HG03575 (cell line): ENCODE results near the gene INHBA.

Experiments used
- ATAC-seq: cut with Tn5 transposase; IDR thresholded peaks from one replicate; pipeline ENCODE4 v1.9.1; 2021; ENCODE audit not compliant: unreplicated experiment, insufficient number of reproducible peaks, low FRiP score; ENCODE audit errors: extremely low read depth

INHBA gene

DNA sequence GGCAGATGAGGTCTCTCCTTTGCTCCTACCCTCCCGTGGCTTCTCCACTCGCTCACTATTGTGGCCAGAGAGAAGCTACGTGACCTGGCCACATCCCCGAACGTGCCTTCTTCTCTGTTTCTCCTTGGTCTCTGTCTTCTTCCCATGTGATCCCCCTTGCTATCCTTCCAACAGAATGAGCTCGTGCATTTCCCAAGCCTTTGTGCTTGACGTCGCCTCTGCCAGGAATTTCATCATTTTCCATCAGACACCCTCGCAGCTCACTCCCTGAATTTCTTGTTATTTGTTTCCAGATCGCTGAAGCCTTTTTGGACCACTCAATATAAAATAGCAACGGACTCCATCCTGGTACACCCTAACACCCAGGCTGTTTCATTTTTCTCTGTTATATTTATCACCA is 13.8 kb upstream of the INHBA start:
- no peak for ATAC-seq

DNA sequence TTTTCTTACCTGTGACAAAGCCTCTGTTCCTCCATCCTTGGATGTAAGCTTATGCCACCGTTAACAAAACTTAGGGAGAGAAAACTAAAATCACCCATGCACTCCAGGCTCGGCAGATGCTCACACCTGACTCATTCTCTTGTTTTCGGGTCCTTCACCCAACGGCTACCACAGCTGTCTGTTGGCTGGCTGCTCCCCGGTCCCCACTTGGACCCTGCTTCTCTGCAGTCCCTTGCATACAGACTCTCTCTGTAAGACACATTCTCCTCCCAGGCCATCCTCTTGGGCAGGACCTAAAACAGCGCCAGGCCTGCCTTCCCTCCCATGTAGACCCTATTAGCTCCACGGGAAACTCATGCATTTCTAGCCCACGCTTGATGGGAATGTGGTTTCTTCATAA is 12.1 kb upstream of the INHBA start:
- ATAC-seq: no peak

DNA sequence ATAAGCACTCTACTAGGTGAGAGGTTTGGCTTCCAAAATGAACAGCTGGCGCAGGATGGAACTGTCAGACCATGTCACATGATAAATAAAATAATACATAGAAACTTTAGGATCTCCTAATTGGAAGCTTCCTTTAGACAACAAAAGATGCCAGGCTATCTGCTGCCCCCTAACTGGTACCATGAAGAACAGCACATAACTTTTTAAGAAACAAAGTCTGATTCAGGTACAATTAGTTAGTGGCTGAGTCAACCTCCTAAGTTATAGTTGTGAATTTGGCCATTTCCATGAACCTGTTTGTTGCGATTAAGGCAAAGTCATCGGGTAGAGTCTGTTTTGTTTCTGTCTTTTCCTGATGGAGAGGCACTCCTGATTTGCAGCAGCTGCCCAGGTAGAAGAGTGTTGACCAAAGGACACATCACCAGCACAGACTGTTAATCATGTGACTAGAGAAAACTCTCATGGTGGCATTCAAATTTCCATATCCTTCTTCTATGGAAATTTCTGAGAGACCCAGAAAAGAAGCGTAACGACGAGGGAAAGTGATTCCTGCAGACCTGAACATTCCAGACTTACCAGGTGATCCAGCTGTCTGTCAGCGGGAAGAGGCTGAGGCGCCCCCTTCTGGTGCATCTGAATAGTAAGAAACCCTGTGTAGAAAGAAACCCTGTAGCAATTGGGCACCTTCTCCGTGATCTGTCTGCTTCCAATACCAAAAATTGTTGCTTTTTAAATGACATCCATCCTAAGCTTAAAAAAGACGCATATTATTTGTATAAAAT is 8.6 kb upstream of the INHBA start:
- no peak for ATAC-seq

DNA sequence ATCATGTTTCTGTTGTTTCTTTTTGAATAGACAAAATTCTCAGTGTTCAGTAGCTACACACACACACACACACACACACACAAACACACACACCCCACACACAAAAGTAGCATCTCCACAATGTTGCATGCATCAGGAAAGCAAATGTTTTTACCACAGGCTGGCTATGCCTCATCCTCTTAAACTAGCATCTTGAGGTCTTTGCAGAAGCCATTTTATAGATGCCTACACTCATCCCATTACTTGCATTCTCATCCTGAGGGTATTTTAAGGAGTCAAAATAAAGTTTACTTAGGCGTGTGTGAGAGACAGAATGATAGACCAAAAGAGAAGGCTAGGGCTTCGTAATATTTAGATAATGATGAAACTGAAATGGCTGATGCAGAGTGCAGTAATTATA is 7.9 kb upstream of the INHBA start:
- ATAC-seq: no peak

DNA sequence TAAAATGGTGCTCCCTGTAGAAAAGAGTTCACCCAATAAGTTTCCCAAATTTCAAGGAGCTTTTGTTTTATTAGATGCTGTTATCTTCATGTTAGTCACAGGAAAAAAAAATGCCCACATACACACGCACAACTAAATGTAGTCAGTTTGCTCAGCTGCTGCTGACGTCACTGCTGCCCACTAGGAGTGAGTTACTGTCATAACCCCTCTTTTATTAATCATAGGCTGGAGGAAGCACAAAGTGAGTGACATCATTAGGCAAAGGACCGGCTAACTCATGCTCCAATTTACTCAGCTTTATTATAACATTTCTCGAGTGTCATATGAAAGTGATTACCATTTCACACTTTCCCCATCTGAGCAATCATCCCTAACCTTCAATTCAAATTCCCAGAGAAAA is 6.7 kb upstream of the INHBA start:
- no peak for ATAC-seq

GRCh38 chr7:41708581-41709358 is 5.9 kb upstream of the INHBA start:
- no peak for ATAC-seq

DNA sequence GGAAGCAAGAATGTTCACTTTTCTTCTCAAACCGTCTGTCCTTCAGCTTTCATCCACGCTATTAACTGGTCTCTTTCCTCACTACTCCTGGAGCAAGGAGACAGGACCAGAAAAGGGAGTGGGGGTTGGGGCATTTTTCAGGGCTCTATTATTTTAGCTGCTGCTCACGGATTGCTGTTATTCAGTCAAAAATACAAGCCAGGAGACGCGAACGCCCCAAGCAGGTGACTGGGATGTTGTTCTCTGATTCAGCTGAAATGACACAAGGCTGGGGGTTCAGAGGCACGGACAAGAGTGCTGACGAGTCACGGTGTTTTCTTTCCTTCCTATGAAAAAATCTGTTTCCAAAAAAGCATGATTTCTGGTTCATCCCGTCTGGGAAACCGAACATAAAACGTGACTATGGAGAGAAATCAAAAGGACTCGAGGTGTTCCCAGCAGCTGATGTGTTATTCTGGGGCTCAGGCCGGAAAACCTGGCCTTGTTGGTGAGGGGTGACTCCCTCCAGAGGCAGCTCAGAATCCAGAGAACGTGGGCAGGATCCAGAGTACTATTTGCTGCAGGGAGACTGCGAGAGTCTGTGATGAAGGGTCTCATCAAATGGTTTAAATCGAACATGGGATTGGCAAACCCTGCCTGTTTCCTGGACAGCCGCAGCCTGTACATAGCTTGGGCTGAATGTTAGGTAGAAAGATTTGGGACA is 3.5 kb upstream of the INHBA start:
- no peak for ATAC-seq

DNA sequence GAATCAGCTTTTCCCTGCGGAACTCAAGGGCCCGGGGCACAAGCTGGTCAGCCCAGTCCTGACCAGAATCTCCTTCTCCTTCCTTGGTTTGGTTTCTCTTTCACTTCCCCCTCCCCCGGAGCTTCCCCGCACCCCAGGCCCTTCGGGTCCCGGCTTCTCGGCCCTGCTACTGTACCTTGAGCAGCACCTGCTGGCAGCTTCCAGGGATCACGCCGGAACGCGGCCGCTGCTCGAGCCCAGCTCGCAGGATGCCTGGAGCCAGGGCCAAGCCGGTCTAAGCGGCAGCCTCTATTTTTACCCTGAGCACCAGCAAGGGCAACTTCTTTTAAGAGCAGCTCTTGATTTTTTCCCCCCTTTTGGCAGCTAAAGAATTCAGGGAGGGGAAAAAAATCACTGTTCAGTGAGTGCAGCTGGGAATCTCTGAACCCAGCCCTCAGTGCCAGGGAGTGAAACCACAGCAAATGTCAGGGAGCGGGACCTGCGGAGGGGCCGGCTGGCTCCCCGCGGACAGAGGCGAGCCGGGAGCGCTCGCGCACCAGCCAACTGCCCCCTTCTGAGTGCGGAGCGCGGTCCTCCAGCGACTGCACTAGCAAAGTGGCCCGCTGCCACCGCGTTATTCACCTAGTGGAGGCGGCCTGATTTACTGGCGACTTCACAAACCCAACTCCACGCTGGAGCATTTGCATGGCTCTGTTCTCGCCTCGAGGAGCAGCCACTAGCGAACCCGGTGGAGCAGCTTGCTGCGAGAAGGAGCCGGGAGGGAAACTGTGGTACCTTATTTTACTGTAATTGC is 2.4 kb upstream of the INHBA start:
- ATAC-seq: peak; percentile 81

DNA sequence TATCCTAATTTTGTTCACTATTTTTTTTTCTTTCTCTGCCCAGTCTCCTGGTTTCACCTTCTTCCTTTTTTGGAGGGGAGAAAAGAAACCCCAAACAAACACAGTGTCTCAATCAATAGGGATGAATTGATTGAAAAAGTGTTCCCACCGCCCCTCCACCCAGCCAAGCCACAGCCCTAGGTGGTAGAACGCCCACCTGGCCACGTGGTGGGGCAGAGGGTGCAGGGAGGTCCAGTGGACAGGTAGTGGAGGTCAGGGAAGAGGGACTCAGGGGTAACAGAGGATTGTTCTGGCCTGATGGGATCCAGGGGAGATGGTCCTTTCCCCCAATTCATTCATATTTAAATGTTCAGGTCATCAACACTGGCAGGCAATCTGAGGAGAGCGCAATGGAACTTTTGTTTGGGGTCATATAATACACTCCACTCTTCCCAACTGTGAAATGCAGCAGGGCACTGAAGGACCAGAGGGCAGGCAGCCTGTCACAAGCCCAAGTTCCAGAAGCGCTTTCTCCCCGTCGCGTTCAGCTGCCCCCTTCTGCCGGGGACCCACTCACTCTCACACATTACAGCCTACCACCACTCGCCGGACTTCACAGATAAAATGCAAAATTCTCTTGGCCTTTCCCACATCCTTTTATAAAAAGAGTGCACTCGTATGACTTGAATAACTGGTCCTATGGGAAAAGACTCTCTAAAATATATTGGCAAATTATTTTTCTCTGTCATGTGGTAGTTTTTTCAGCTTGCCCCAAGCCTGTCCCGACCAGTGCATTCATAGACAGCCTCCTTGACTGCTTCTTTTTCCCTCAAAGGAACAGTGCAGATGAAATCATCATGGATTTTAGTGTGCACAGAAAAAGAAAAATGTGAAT is 1.6 kb downstream of the INHBA start:
- ATAC-seq: no peak

DNA sequence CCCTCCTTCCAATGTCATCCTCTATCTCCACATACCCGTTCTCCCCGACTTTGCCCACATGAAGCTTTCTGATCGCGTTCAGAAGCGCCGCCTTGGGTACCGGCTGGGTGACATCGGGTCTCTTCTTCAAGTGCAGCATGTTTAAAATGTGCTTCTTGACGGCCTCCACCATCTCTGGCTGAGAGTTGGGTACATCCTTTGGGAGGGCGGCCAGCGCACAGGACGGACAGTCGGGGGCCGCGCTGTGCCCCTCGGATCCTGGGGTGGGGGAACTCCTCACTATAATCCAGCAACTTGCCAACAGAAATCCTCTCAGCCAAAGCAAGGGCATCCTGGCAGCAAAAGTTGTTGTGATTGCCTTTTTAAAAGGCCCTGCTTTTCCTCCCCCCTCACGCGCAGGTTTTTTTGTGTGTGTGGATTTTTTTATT is 2.8 kb downstream of the INHBA start:
- ATAC-seq: no peak

GRCh38 chr7:41699516-41699915 is 3.4 kb downstream of the INHBA start:
- ATAC-seq: no peak

GRCh38 chr7:41698726-41699125 is 4.2 kb downstream of the INHBA start:
- no peak for ATAC-seq

GRCh38 chr7:41698114-41698513 is 4.8 kb downstream of the INHBA start:
- no peak for ATAC-seq

- ATAC-seq: no peak
Observed at GRCh38 chr7:41696323-41696916, 6.5 kb downstream of the INHBA start.

DNA sequence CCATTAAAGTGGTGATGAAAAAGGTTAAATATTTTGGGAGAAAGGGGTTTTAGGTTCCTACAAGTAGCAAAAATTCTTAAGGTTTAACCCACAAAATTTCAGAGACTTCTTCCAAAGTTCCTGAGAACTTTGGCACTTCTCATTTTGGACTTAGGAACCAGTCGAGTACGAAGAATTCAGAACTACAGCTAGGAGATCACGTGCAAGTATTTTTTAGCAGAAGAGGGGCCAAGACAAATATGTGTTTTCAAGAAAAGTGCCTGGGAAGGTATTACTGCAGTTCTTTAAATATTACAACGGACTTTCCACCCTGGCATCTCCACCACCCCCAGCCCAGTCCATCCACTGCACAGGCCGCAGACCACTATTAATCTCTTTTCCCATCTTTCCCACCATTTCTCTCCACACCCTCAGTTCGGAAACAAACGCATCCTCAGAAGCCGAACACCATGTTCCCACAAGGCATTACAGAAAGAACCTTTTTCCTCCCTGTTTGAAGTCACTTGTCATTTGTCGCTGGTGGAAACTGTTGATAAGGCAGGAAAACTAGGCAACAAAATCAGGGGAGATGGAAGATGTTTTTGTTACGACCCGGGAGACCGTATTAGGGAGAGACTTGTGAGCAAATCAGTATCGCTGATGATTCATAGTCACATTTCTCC is 7.1 kb downstream of the INHBA start:
- no peak for ATAC-seq

DNA sequence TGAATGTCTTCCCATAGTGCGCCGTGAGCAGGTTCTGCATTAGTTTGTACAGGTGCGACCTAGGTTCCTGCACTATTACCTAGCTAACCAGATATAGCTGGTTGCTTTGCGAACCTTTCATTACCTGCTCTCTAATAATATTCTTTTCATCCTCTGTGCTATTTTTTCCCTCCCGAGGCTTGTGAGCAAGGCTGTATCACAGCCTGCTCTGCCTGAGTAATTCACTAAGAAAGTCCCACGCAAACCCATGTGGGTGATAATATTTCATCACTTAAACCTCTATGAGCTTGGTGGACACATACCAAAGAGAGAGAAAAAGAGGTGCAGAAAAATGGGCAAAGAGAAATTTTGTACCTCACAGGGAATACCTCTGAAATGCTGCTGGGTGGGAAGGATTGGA is 8.4 kb downstream of the INHBA start:
- ATAC-seq: no peak

- no peak for ATAC-seq
Observed at GRCh38 chr7:41693150-41693997, 9.5 kb downstream of the INHBA start.
